K562 (cell line): ENCODE data around the gene KIF17.

Experiments used
- POLR3A ChIP-seq: IDR thresholded peaks from 2 replicates; pipeline ENCODE4 v1.6.1; 2011; ENCODE audit warnings: borderline replicate concordance, mild to moderate bottlenecking, moderate library complexity; ENCODE audit not compliant: insufficient read length, insufficient read depth; ENCODE audit errors: extremely low read depth
- TBP ChIP-seq: optimal IDR thresholded peaks from 2 replicates; pipeline ENCODE3; 2011; ENCODE audit warnings: low read depth, low read length, improper control_type of control experiment
- ZNF436 ChIP-seq: fragments of 250-450, 450-650 bp; sonication (Bioruptor Pico); formaldehyde crosslinking; IDR thresholded peaks from 2 replicates; pipeline ENCODE4 v1.7.0; 2020; ENCODE audit warnings: mild to moderate bottlenecking

GRCh38 chr1:20695515-20695914 lies 22.3 kb downstream of the KIF17 start:
- TF ChIP-seq ZNF436 (no peak), TBP (no peak), POLR3A (no peak)
